K562 (cell line): ENCODE data around the gene TPPP. TPM values are rescaled to one million over a fixed set of nuclear protein-coding genes. Genes with fewer than 3 reads are reported as not detected.

Experiments used
- ADNP ChIP-seq: fragments of 200-800 bp; sonication (Bioruptor generic); IDR thresholded peaks from 2 replicates; pipeline ENCODE4 v1.6.1; 2016; ENCODE audit warnings: missing genetic modification characterization, missing compliant biosample characterization
- AFF1 ChIP-seq, 2 experiments: fragments of 450-650 bp; IDR thresholded peaks; 2 replicates each; pipeline ENCODE4 v1.6.1; 2018; ENCODE audit warnings: mild to moderate bottlenecking in 2 of 2, low read depth in 1 of 2; ENCODE audit not compliant: partially characterized antibody in 2 of 2
- CREBBP ChIP-seq: IDR thresholded peaks from one replicate; pipeline ENCODE4 v1.6.1; 2012; ENCODE audit warnings: low read depth, mild to moderate bottlenecking, control low read depth, inconsistent platforms, low read length
- DPF2 ChIP-seq: fragments of 450-650 bp; IDR thresholded peaks from 2 replicates; pipeline ENCODE4 v1.6.1; 2016
- EGR1 ChIP-seq: fragments of 450-650 bp; conservative IDR thresholded peaks from 2 replicates; pipeline ENCODE4 v1.6.1; 2017; ENCODE audit warnings: mild to moderate bottlenecking
- ELF4 ChIP-seq: fragments of 450-650 bp; formaldehyde crosslinking; IDR thresholded peaks from 2 replicates; pipeline ENCODE4 v1.4.0; 2022; ENCODE audit warnings: missing genetic modification characterization
- EP400 ChIP-seq: fragments of 450-650 bp; IDR thresholded peaks from 2 replicates; pipeline ENCODE4 v1.6.1; 2017; ENCODE audit warnings: antibody characterized with exemption, mild to moderate bottlenecking, moderate library complexity
- ETV1 ChIP-seq: fragments of 450-650 bp; conservative IDR thresholded peaks from 2 replicates; pipeline ENCODE4 v1.6.1; 2016; ENCODE audit warnings: missing genetic modification characterization, control low read depth, low read depth, missing compliant biosample characterization
- EWSR1 ChIP-seq: fragments of 450-650 bp; IDR thresholded peaks from 2 replicates; pipeline ENCODE4 v1.6.1; 2018; ENCODE audit warnings: borderline replicate concordance, mild to moderate bottlenecking, low read depth, moderate library complexity; ENCODE audit not compliant: partially characterized antibody
- HNRNPK ChIP-seq: fragments of 200-400 bp; formaldehyde crosslinking; IDR thresholded peaks from one replicate; pipeline ENCODE4 v1.6.1; 2018; ENCODE audit warnings: mild to moderate bottlenecking, low read depth, low read length; ENCODE audit not compliant: poor library complexity, severe bottlenecking
- HSF4 ChIP-seq: fragments of 250-450 bp; sonication (Bioruptor Pico); IDR thresholded peaks from 2 replicates; pipeline ENCODE4 v2.1.2; 2022; ENCODE audit warnings: mild to moderate bottlenecking, moderate library complexity, borderline replicate concordance
- ID3 ChIP-seq, 2 experiments: fragments of 250-450 bp in 1 of 2; fragments of 450-650 bp in 1 of 2; sonication (Bioruptor Pico) in 1 of 2; IDR thresholded peaks; 2 replicates each; pipeline versions ENCODE4 v1.6.1 to v1.8.0; 2016 to 2021; ENCODE audit warnings: mild to moderate bottlenecking in 2 of 2, moderate library complexity in 2 of 2, missing compliant biosample characterization in 1 of 2, missing genetic modification characterization in 1 of 2
- KDM5B ChIP-seq: fragments of 200-600 bp; sonication (generic); IDR thresholded peaks from 2 replicates; pipeline ENCODE4 v1.6.1; 2012; ENCODE audit warnings: low read depth, mild to moderate bottlenecking, moderate library complexity, low read length, control low read depth, inconsistent platforms; ENCODE audit not compliant: insufficient replicate concordance
- MEF2A ChIP-seq: IDR thresholded peaks from 2 replicates; pipeline ENCODE4 v1.6.1; 2011; ENCODE audit warnings: low read depth, mild to moderate bottlenecking, low read length, moderate library complexity; ENCODE audit not compliant: control insufficient read depth
- MNT ChIP-seq, 2 experiments: fragments of 450-650 bp; conservative IDR thresholded peaks; 2 replicates each; pipeline ENCODE4 v1.6.1; 2017; ENCODE audit warnings: mild to moderate bottlenecking in 2 of 2, moderate library complexity in 2 of 2
- POLR2G ChIP-seq: fragments of 200-400 bp; formaldehyde crosslinking; IDR thresholded peaks from 2 replicates; pipeline ENCODE4 v1.6.1; 2017; ENCODE audit warnings: low read depth, mild to moderate bottlenecking, antibody characterized with exemption, low read length, moderate library complexity
- RB1 ChIP-seq: fragments of 450-650 bp; IDR thresholded peaks from 2 replicates; pipeline ENCODE4 v1.6.1; 2017; ENCODE audit warnings: low read depth, mild to moderate bottlenecking
- SMARCB1 ChIP-seq: IDR thresholded peaks from 2 replicates; pipeline ENCODE4 v1.6.1; 2011; ENCODE audit warnings: improper control_type of control experiment, low read depth; ENCODE audit not compliant: insufficient read length
- TEAD1 ChIP-seq, 2 experiments: fragments of 450-650 bp in 1 of 2; sonication (generic) in 1 of 2; formaldehyde crosslinking; IDR thresholded peaks; 2 replicates each; pipeline versions ENCODE4 v1.4.0 to v1.8.0; 2020 to 2022; ENCODE audit warnings: mild to moderate bottlenecking in 2 of 2, missing genetic modification reagents in 1 of 2
- ZNF311 ChIP-seq: fragments of 250-450 bp; sonication (Bioruptor Pico); IDR thresholded peaks from 2 replicates; pipeline ENCODE4 v1.4.0; 2020; ENCODE audit warnings: mild to moderate bottlenecking, moderate library complexity
- polyA plus RNA-seq, 8 experiments: library from polyadenylated mRNA; depleted of rRNA in 4 of 8; stranded (reverse) in 5 of 8; unstranded in 3 of 8; fragments of >200 nt; fragmentation: Nextera tagmentation in 2 of 8; fragmentation: Illumina TruSeq in 1 of 8; extraction: Ambion mirVana in 2 of 8; extraction: Trizol in 1 of 8; gene quantifications; 2 replicates each; pipeline versions ENCODE4 v1.2.1 to v1.2.3, GENCODE V29; 2011 to 2014; ENCODE audit warnings: inconsistent platforms in 1 of 8, missing spikeins in 1 of 8
- total RNA-seq, 7 experiments: library from RNA; depleted of rRNA in 6 of 7; stranded (reverse); fragments of >200 nt in 6 of 7; fragmentation: Illumina TruSeq in 2 of 7; extraction: Trizol in 2 of 7; gene quantifications; 2 replicates each; pipeline versions ENCODE4 v1.2.1 to v1.2.3, GENCODE V29; 2011 to 2021; ENCODE audit warnings: low replicate concordance in 1 of 7

Gene TPPP
- total and polyA plus RNA-seq, 9 of the 15 experiments (the other 6 are each of a cell fraction or from before 2014, with no cell fraction given) = 0.01 to 0.07 (median 0.03) TPM; not detected in 6

GRCh38 chr5:611731-612486 lies 81.2 kb downstream of the TPPP start, which contains the start of gene CEP72 (continued):
- TF ChIP-seq MEF2A (no peak), AFF1 (IDR thresholded peaks at IDR 0.05; ENCODE audit: low read depth in 1 of 2, partially characterized antibody in 2 of 2) (no peak), MNT (conservative IDR thresholded peaks at IDR 0.05) (peak; percentile 51 to 72; a peak in 2 of 4 replicates), EWSR1 (no peak), HNRNPK (no peak), ADNP (tag) (no peak), RB1 (0 out of 2 replicates have a peak, but pooled peaks have one; percentile 40), DPF2 (no peak), HSF4 (no peak), ID3 (CRISPR knock-in tag; IDR thresholded peaks at IDR 0.05) (no peak), ID3 (tag; IDR thresholded peaks at IDR 0.05) (no peak), KDM5B (peak; percentile 43), EGR1 (peak; percentile 95), SMARCB1 (no peak), EP400 (peak; percentile 21; the same call in 1 of the 2 replicates), POLR2G (peak; percentile 84), CREBBP (no peak), ELF4 (no peak), ZNF311 (CRISPR knock-in tag) (no peak), ETV1 (tag) (no peak), TEAD1 (CRISPR knock-in tag; IDR thresholded peaks at IDR 0.05) (no peak)
